ENCODE results near the gene SMOC2. TPM values are rescaled to one million over a fixed set of nuclear protein-coding genes. Genes with fewer than 3 reads are reported as not detected.

The SMOC2 gene
- total and polyA plus RNA-seq, 2 of the 13 experiments (the other 11 are each of a cell fraction or from before 2014, with no cell fraction given): not detected

- no peaks in the 10 kb centered on the region for H3K79me2 ChIP-seq (ENCODE audit: insufficient read depth, low read length)
- CTCF ChIA-PET (ENCODE audit: low intra/inter-chr PET ratio, low total read pairs): no interaction called here
Measured at GRCh38 chr6:168437751-168438150, 3.2 kb upstream of the SMOC2 start.

GRCh38 chr6:168438783-168439520 lies 2.0 kb upstream of the SMOC2 start:
- Histone ChIP-seq H3K36me3 (replicated peaks in 1 of 2; ENCODE audit: control insufficient read depth in 1 of 2, insufficient read depth in 2 of 2, low read length in 2 of 2) (no peaks in the 10 kb centered on the region), H3K9me3 (ENCODE audit: low read length) (no peaks in the 10 kb centered on the region), H3K4me2 (ENCODE audit: low read depth, low read length) (no peak overlapping the region), H3K4me1 (ENCODE audit: insufficient read depth, low read length) (no peaks in the 10 kb centered on the region), H3K79me2 (ENCODE audit: insufficient read depth, low read length) (no peaks in the 10 kb centered on the region), H2AFZ (ENCODE audit: low read length) (no peak overlapping the region), H3K4me3 (replicated peaks in 1 of 3; ENCODE audit: insufficient read depth in 1 of 3, low read depth in 2 of 3, low read length in 3 of 3) (no peak overlapping the region), H3K27me3 (ENCODE audit: control insufficient read depth in 1 of 2, insufficient read depth in 2 of 2, low read length in 2 of 2) (peaks cover 7 to 76% of the 10 kb centered on the region in 2 experiments), H3K27ac (ENCODE audit: extremely low read length, insufficient read depth, low read length) (no peak overlapping the region), H4K20me1 (ENCODE audit: insufficient read depth, low read length) (no peaks in the 10 kb centered on the region), H3K9ac (ENCODE audit: insufficient read depth, low read depth, low read length) (no peak overlapping the region)
- 3% methylated on average over 4 of the region's 4 CpGs for WGBS (ENCODE audit: low lambda C conversion rate)
- no peak for ATAC-seq
- no TSS peak for BruUV-seq (replicated peaks)
- no peak for DNase-seq (ENCODE audit: low spot score)
- CTCF ChIA-PET (ENCODE audit: low intra/inter-chr PET ratio, low total read pairs): no interaction called here
- intact Hi-C loops (cut with micrococcal nuclease; ENCODE audit: unreplicated experiment): no loop called here
- in situ Hi-C loops (cut with HindIII; ENCODE audit: extremely low pct_ligation_motif_present, low pct_unique_long_range_greater_than_20kb): no loop called here
- FAIRE-seq: peak; percentile 34
- POLR2A ChIA-PET: no interaction called here
- TF ChIP-seq ZBTB8A (CRISPR knock-in tag; IDR thresholded peaks at IDR 0.05; ENCODE audit: borderline replicate concordance, low read depth) (no peak), ZNF562 (CRISPR knock-in tag; IDR thresholded peaks at IDR 0.05; ENCODE audit: borderline replicate concordance) (no peak), DNMT1 (CRISPR knock-in tag; IDR thresholded peaks at IDR 0.05) (no peak), ZNF619 (CRISPR knock-in tag; IDR thresholded peaks at IDR 0.05) (no peak), ZNF768 (CRISPR knock-in tag; IDR thresholded peaks at IDR 0.05) (no peak), FOSL2 (CRISPR knock-in tag; IDR thresholded peaks at IDR 0.05) (no peak), CREBL2 (CRISPR knock-in tag; IDR thresholded peaks at IDR 0.05; ENCODE audit: borderline replicate concordance) (no peak), PRDM4 (CRISPR knock-in tag; IDR thresholded peaks at IDR 0.05; ENCODE audit: borderline replicate concordance) (no peak), ZNF235 (CRISPR knock-in tag; IDR thresholded peaks at IDR 0.05; ENCODE audit: borderline replicate concordance) (no peak), SPEN (CRISPR knock-in tag; IDR thresholded peaks at IDR 0.05; ENCODE audit: low read depth) (no peak), NR0B2 (CRISPR knock-in tag; IDR thresholded peaks at IDR 0.05) (no peak), ZNF263 (CRISPR knock-in tag; IDR thresholded peaks at IDR 0.05) (no peak), IRF1 (CRISPR knock-in tag; IDR thresholded peaks at IDR 0.05; ENCODE audit: low read depth) (no peak)

More at GRCh38 chr6:168437751-168438150, 3.2 kb upstream of the SMOC2 start:
- POLR2A ChIA-PET: no interaction called here
- FAIRE-seq (no peak), ATAC-seq (no peak), DNase-seq (ENCODE audit: low spot score) (no peak)
- H3K4me2 ChIP-seq (ENCODE audit: low read depth, low read length): no peak overlapping the region
- H3K4me3 ChIP-seq (replicated peaks in 1 of 3; ENCODE audit: insufficient read depth in 1 of 3, low read depth in 2 of 3, low read length in 3 of 3): no peak overlapping the region
- no TSS peak for BruUV-seq (replicated peaks)
- H3K27ac ChIP-seq (ENCODE audit: extremely low read length, insufficient read depth, low read length): no peak overlapping the region
- no peak overlapping the region for H2AFZ ChIP-seq (ENCODE audit: low read length)
- H3K27me3 ChIP-seq (ENCODE audit: control insufficient read depth in 1 of 2, insufficient read depth in 2 of 2, low read length in 2 of 2): peaks cover 7 to 75% of the 10 kb centered on the region in 2 experiments
- H3K4me1 ChIP-seq (ENCODE audit: insufficient read depth, low read length): no peaks in the 10 kb centered on the region
- H3K36me3 ChIP-seq (replicated peaks in 1 of 2; ENCODE audit: control insufficient read depth in 1 of 2, insufficient read depth in 2 of 2, low read length in 2 of 2): no peaks in the 10 kb centered on the region
- intact Hi-C loops (cut with micrococcal nuclease; ENCODE audit: unreplicated experiment) (no loop called here), in situ Hi-C loops (cut with HindIII; ENCODE audit: extremely low pct_ligation_motif_present, low pct_unique_long_range_greater_than_20kb) (no loop called here)
- H4K20me1 ChIP-seq (ENCODE audit: insufficient read depth, low read length): no peaks in the 10 kb centered on the region
- no peaks in the 10 kb centered on the region for H3K9me3 ChIP-seq (ENCODE audit: low read length)
- H3K9ac ChIP-seq (ENCODE audit: insufficient read depth, low read depth, low read length): no peak overlapping the region
- 16% methylated on average over 9 of the region's 9 CpGs for WGBS (ENCODE audit: low lambda C conversion rate)
- TF ChIP-seq EZH2 (conservative IDR thresholded peaks at IDR 0.05; ENCODE audit: low read depth, low read length) (0 out of 2 replicates have a peak, but pooled peaks have one; percentile 55), GATA4 (IDR thresholded peaks at IDR 0.05; ENCODE audit: borderline replicate concordance, low read depth) (no peak)

Data from HepG2 (cell line).